ENCODE measurements around the gene ZNRF1.
"Not testable (repeated sequence)": the region's sequence is repeated elsewhere in the genome, so short reads cannot be mapped to it uniquely, and the experiment has no call there.

The ZNRF1 gene

GRCh38 chr16:75114946-75115825 lies 116.4 kb downstream of the ZNRF1 start:
- no peak for DNase-seq (ENCODE audit: low read depth)

DNA sequence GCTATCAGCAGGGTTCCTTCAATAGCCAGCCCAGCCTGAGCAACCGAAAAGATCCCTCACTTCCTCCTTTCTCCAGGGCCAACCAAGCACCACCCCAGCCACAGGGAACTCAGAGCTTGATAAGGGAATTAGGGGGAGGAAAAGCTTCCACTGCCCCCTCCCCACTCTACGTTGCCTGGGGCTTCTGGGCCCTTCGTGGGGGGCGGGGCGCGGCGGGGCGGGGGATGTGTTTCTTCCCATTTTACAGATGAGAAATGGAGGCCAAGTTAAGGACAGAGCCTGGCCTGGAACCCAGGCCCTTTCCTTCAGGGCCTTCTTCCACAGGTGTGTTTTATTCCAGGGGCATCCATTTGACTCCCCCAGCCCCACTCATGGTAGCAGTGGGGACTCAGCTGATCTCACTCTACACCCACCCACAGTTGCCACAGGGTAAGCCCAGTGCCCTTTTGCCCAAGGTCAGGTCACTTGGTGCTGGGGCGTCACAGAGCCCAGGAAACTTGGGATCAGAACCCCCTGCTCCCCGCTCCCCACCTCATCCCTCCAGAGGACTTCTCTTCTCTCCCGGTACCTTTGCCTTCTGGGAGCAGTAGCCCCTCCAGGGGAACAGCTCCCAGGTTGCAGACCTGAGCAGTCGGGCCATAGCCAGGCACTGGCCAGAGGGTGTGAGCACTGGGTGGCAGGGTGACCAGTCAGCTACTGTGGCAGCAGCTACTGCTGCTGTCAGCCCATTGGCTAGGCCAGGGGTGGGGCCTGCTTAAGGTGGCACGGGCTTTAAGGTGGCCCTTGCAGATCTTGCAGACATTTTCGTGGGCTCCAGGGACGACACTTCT lies 117.5 kb downstream of the ZNRF1 start, which contains the start of gene LDHD:
Gene LDHD (minus strand): TSS at position 700 of the 830 bp plus-strand sequence. CDS start 60 bp downstream, at position 640.
- DNase-seq (ENCODE audit: low read depth): no peak

GRCh38 chr16:75116911-75117245 lies 118.1 kb downstream of the ZNRF1 start:
- no peak for DNase-seq (ENCODE audit: low read depth)

- no peak for DNase-seq (ENCODE audit: low read depth)
These were observed 120.2 kb downstream of the ZNRF1 start for GRCh38 chr16:75118943-75119539.

- no peak for DNase-seq (ENCODE audit: low read depth)
These were observed 121.4 kb downstream of the ZNRF1 start for GRCh38 chr16:75120253-75120652.

- DNase-seq (ENCODE audit: low read depth): no peak
These were observed 123.2 kb downstream of the ZNRF1 start for GRCh38 chr16:75121949-75122568.

DNA sequence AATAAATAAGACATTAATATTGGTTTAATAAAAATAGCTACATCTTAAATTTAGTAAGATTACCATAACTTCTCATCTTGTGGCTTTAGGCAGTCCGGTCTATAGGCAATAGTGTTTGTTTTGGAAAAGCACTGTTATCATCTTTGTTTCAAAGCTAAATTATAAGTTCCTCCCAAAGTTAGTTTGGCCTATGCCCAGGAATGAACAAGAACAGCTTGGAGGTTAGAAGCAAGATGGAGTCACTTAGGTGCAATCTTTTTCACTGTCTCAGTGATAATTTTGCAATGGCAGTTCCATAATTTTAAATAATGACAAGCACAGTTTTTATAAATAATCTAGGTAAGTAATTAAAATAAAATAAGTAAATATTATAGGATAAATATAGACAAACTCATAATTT lies 123.8 kb downstream of the ZNRF1 start:
- DNase-seq (ENCODE audit: low read depth): no peak

DNA sequence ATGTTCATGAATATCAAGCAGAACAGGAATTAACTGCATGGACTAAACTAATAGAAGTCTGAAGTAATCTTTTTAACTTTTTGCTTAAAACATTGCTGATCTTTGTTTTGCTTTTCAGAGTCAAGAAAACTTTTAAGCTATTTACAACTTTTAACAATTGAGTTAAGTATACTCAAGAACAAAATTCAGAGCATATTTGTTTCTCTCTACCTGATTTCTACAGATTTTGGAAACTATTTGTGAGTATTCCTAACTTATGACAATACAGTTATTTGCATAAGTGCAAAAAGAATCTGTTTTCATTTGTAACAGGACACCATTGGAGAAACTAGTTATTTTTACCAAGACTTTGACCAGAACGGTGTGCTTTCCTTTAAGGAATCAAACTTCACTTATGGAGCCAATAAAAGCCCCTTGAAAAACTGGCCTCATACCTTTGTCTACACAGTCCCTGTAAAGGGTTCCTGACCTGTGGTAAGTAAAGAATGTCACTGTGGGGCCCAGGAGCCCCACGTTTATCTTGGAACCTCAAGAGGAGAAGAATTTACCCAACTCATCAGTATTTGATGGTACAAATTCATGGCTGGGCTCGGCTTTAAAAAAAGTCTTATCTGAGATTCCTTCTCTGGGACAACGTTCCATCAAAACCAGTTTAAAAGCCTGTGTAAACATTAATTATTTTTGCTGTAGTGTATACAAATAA lies 129.0 kb downstream of the ZNRF1 start:
- no peak for DNase-seq (ENCODE audit: low read depth)

- DNase-seq (ENCODE audit: low read depth): not testable (repeated sequence)
These were observed 130.8 kb downstream of the ZNRF1 start for GRCh38 chr16:75129421-75130149.

DNA sequence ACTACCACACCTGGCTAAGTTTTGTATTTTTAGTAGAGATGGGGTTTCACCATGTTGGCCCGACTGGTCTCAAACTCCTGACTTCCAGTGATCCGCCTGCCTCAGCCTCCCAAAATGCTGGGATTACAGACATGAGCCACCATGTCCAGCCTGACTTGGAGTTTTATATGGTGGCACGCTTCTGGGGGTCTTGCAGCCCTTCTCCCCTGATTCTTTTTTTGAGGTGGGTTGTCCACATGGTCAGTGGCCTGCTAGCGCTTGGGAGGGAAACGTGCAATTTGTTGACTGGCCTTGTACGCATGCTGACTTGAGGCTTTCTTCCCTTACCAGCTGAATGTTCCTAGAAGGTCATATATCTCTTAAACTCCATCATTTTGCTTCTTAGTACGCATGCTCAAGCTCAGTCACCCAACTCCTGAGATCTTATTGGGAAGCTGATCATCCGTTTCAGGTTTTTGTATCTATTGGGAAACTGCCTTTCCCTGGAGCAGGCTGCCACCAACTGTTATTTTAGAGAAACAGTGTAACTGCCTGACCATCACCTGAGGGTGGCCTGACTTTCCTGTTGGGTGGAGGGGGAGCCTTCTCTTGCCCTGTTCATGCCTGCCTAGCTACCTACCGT lies 131.4 kb downstream of the ZNRF1 start:
- DNase-seq (ENCODE audit: low read depth): no peak

DNA sequence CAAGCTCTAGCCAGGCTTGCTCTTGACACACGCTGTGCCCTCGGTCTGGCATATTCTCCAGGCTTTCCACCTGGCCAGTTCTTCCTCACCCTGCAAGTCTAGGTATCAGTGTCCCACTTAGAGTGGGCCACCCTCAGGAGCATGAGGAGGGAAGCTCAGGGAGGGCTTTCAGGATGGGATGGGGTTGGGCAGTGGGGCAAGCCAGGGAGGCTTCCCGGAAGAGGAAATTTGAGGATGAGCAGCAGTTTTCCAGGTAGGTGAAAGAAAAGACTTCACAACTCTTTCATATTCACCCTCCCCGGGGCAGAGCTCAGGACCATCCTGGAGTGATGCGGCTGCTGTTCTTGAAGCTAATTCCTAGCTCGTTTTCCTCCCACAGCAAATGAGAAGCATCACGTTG lies 132.3 kb downstream of the ZNRF1 start:
- no peak for DNase-seq (ENCODE audit: low read depth)

DNA sequence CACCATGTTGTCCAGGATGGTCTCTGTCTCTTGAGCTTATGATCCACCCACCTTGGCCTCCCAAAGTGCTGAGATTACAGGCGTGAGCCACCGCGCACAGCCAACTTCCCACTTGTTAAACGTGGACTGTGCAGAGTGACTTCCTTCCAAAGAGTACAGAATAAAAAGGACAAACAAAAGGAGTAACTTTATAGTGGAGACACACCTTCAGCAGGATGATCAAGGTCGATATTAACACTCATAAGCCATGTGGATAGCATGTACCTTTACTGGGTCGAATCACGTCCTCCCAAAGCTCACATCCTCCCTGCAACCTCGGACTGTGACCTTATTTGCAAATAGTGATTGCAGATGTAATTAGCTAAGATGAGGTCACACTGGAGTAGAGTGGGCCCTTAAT lies 139.4 kb downstream of the ZNRF1 start:
- DNase-seq (ENCODE audit: low read depth): no peak

GRCh38 chr16:75138636-75139035 lies 139.8 kb downstream of the ZNRF1 start:
- DNase-seq (ENCODE audit: low read depth): no peak

- DNase-seq (ENCODE audit: low read depth): no peak
These were observed 140.7 kb downstream of the ZNRF1 start for GRCh38 chr16:75139498-75139897.

DNA sequence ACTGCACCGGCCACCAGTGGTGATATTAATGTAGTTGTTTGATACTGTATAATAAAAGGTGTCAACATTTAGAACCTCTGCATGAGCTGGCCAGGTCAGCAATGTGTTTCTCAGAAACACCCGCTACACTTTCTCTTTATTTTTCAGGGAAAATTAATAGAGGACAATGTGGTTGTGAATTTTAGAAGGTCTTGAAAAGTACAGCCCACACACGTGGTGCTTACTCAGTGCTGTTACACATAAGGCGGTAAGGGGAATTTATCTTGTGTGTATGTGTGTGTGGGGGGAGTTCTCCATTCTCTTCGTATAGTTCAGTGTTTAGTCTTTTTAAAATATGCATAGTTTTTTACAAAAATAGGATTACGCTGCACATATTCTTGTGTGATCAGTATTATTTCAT lies 145.1 kb downstream of the ZNRF1 start:
- no peak for DNase-seq (ENCODE audit: low read depth)

DNA sequence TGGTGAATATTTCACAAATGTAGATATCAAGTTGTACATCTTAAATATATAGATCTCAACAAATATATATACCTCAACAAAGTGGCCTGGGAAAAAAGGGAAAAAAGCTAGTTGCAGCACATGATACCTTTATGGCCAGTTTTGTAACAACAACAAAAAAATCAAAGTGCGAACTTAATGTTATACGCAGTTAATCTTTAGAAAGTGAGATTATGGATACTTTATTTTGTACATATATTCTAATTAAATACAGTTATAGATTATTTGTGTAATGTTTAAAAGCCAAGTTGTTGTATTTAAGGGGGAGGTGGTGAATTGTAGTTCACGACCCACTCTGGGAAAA lies 149.1 kb downstream of the ZNRF1 start:
- no peak for DNase-seq (ENCODE audit: low read depth)

DNA sequence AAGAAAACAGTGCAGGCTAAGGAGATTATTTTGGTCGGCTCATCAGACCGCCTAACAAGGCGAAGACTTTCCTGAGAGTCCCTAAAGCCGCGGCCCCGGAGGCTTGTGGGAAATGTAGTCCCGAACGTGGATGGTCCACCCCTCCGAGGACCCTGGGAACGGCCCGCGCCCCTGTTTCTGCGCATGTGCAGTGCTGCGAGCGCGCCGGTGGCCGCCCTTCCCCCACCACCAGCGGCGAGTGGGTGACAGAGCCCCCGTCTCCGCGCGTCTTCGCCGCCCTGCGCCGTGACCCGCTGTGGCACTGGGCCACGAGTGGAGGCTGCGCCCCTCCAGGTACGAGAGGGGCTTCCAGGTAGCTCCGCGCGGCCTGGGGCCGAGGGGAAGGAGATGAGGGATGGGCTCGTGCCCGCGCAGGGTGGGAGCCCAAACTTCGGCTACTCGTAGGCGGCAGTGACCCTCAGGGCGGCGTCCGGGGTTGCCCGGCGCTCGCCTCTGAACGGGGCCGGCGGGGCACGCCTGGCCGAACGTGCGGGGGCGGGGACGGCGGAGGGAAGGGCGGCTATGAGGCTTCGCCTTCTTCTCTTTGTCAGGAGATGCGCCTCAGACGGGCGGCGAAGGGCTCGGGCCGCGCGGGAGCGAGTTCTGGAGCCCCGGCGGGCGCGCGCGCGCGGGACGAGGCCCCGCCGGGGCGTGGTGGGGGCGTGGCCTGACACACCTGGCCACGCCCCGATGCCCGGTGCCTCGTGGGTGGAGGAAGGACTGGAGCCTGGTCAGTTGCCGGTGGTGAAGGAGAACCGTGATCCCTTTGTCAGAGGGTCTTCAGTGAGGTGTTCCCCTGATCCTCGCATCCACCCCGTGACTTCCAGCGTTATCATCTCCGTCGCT lies 149.7 kb downstream of the ZNRF1 start, which contains the start of gene ZFP1:
Gene ZFP1 (plus strand): TSS at position 214 of the 885 bp plus-strand sequence. CDS start 4,428 bp downstream, outside the sequence.
- DNase-seq (ENCODE audit: low read depth): peak; percentile 95

DNA sequence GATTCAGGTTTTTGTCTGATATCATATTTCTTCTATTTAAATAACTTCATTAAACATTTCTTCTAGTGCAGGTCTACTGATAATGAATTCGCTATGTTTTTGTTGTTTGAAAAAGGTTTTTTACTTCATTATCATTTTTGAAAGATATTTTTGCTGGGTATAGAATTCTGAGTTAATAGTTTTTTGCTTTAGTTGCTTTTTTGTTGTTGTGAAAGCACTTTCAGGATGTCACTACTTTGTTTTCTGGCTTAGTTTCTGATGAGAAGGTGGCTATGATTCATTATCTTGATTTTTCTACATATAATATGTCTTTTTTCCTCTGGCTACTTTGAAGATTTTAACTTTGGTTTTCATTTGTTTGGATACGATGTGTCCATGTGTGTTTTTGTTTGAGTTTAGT lies 153.0 kb downstream of the ZNRF1 start:
- DNase-seq (ENCODE audit: low read depth): no peak

DNA sequence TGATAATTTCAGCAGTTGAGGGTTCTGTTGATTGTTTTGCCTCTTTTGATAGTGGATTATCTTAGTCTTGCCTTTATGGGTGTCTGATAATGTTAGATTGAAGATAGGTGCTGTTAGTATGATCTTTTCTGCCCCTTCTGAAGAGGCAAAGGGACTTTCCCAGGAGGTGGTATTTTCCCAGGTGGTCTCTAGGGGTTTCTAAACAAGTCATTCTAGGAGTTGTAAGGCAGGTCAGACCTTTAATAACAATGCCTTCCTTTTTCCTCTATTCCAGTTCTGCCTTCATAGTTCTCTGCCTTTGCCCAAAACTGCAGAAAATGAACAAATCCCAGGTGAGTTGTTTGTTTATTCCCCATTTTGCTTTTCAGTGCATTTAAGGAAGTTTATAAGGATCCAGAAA lies 153.8 kb downstream of the ZNRF1 start:
- DNase-seq (ENCODE audit: low read depth): no peak

All from activated T-cell treated with anti-CD3 and anti-CD28 coated beads for 1 hour (primary cell).